Head of caudate nucleus (tissue), 42 donors: ENCODE results near the gene ZNF385D.

Source experiments
- DNase-seq, 42 donors: peaks; one replicate each; pipeline versions ENCODE4 v3.0.0 to v3.0.0-alpha.2; 2020 to 2021; ENCODE audit warnings: mixed read lengths in 7 of 42
- intact Hi-C: fragments of 100-400 bp; cut with DNase I; formaldehyde crosslinking; loops from one replicate; pipeline ENCODE4 v1.15.0; 2022

ZNF385D gene

GRCh38 chr3:21638488-21638887 lies 112.5 kb downstream of the ZNF385D start:
- DNase-seq = no peak
- intact Hi-C loops = no loop called here

GRCh38 chr3:21634112-21634511 lies 116.9 kb downstream of the ZNF385D start:
- intact Hi-C loops = no loop called here
- DNase-seq = no peak

- intact Hi-C loops = no loop called here
- DNase-seq = no peak
Measured at GRCh38 chr3:21624524-21624923, 126.5 kb downstream of the ZNF385D start.

- no peak for DNase-seq
- intact Hi-C loops = no loop called here
Measured at GRCh38 chr3:21621181-21621651, 129.8 kb downstream of the ZNF385D start.

GRCh38 chr3:21620511-21621155 lies 130.4 kb downstream of the ZNF385D start:
- DNase-seq = no peak
- intact Hi-C loops = no loop called here

GRCh38 chr3:21618695-21619094 lies 132.3 kb downstream of the ZNF385D start:
- intact Hi-C loops = no loop called here
- no peak for DNase-seq

GRCh38 chr3:21613372-21614070 lies 137.5 kb downstream of the ZNF385D start:
- intact Hi-C loops = no loop called here
- no peak for DNase-seq

- intact Hi-C loops = no loop called here
- DNase-seq = no peak
Measured at GRCh38 chr3:21601178-21601577, 149.8 kb downstream of the ZNF385D start.

- intact Hi-C loops = no loop called here
- DNase-seq = no peak
Measured at GRCh38 chr3:21599890-21600289, 151.1 kb downstream of the ZNF385D start.

- intact Hi-C loops = no loop called here
- DNase-seq = no peak
Measured at GRCh38 chr3:21592828-21593227, 158.2 kb downstream of the ZNF385D start.

- DNase-seq = no peak
- intact Hi-C loops = no loop called here
Measured at GRCh38 chr3:21587894-21588293, 163.1 kb downstream of the ZNF385D start.

- intact Hi-C loops = no loop called here
- DNase-seq = no peak
Measured at GRCh38 chr3:21585216-21585740, 165.7 kb downstream of the ZNF385D start.

GRCh38 chr3:21573291-21573690 lies 177.7 kb downstream of the ZNF385D start:
- DNase-seq = no peak
- intact Hi-C loops = no loop called here

- intact Hi-C loops = no loop called here
- DNase-seq = no peak
Measured at GRCh38 chr3:21564531-21564930, 186.5 kb downstream of the ZNF385D start.

- DNase-seq = no peak
- intact Hi-C loops = no loop called here
Measured at GRCh38 chr3:21562243-21562642, 188.8 kb downstream of the ZNF385D start.

GRCh38 chr3:21561472-21561871 lies 189.5 kb downstream of the ZNF385D start:
- intact Hi-C loops = no loop called here
- no peak for DNase-seq

- no peak for DNase-seq
- intact Hi-C loops = no loop called here
Measured at GRCh38 chr3:21551019-21551418, 200.0 kb downstream of the ZNF385D start.

- no peak for DNase-seq
- intact Hi-C loops = no loop called here
Measured at GRCh38 chr3:21544076-21544462, 206.9 kb downstream of the ZNF385D start.

- no peak for DNase-seq
- intact Hi-C loops = no loop called here
Measured at GRCh38 chr3:21543380-21544075, 207.5 kb downstream of the ZNF385D start.
